Measurements from ENCODE around the gene PGD. TPM values are rescaled to one million over a fixed set of nuclear protein-coding genes. Genes with fewer than 3 reads are reported as not detected.

PGD gene
- total and polyA plus RNA-seq, 2 experiments from 2014 or later, result 174 to 305 TPM

GRCh38 chr1:10374442-10374860, 24.4 kb upstream of the PGD start:
- TF ChIP-seq REST (IDR thresholded peaks at IDR 0.05; ENCODE audit: unreplicated experiment), result no peak
- TF ChIP-seq, protein P1, sequence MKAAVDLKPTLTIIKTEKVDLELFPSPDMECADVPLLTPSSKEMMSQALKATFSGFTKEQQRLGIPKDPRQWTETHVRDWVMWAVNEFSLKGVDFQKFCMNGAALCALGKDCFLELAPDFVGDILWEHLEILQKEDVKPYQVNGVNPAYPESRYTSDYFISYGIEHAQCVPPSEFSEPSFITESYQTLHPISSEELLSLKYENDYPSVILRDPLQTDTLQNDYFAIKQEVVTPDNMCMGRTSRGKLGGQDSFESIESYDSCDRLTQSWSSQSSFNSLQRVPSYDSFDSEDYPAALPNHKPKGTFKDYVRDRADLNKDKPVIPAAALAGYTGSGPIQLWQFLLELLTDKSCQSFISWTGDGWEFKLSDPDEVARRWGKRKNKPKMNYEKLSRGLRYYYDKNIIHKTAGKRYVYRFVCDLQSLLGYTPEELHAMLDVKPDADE (IDR thresholded peaks at IDR 0.05), result no peak
- TF ChIP-seq ZNF331 (CRISPR knock-in tag; IDR thresholded peaks at IDR 0.05; ENCODE audit: low read depth), result no peak
- TF ChIP-seq, protein P2, sequence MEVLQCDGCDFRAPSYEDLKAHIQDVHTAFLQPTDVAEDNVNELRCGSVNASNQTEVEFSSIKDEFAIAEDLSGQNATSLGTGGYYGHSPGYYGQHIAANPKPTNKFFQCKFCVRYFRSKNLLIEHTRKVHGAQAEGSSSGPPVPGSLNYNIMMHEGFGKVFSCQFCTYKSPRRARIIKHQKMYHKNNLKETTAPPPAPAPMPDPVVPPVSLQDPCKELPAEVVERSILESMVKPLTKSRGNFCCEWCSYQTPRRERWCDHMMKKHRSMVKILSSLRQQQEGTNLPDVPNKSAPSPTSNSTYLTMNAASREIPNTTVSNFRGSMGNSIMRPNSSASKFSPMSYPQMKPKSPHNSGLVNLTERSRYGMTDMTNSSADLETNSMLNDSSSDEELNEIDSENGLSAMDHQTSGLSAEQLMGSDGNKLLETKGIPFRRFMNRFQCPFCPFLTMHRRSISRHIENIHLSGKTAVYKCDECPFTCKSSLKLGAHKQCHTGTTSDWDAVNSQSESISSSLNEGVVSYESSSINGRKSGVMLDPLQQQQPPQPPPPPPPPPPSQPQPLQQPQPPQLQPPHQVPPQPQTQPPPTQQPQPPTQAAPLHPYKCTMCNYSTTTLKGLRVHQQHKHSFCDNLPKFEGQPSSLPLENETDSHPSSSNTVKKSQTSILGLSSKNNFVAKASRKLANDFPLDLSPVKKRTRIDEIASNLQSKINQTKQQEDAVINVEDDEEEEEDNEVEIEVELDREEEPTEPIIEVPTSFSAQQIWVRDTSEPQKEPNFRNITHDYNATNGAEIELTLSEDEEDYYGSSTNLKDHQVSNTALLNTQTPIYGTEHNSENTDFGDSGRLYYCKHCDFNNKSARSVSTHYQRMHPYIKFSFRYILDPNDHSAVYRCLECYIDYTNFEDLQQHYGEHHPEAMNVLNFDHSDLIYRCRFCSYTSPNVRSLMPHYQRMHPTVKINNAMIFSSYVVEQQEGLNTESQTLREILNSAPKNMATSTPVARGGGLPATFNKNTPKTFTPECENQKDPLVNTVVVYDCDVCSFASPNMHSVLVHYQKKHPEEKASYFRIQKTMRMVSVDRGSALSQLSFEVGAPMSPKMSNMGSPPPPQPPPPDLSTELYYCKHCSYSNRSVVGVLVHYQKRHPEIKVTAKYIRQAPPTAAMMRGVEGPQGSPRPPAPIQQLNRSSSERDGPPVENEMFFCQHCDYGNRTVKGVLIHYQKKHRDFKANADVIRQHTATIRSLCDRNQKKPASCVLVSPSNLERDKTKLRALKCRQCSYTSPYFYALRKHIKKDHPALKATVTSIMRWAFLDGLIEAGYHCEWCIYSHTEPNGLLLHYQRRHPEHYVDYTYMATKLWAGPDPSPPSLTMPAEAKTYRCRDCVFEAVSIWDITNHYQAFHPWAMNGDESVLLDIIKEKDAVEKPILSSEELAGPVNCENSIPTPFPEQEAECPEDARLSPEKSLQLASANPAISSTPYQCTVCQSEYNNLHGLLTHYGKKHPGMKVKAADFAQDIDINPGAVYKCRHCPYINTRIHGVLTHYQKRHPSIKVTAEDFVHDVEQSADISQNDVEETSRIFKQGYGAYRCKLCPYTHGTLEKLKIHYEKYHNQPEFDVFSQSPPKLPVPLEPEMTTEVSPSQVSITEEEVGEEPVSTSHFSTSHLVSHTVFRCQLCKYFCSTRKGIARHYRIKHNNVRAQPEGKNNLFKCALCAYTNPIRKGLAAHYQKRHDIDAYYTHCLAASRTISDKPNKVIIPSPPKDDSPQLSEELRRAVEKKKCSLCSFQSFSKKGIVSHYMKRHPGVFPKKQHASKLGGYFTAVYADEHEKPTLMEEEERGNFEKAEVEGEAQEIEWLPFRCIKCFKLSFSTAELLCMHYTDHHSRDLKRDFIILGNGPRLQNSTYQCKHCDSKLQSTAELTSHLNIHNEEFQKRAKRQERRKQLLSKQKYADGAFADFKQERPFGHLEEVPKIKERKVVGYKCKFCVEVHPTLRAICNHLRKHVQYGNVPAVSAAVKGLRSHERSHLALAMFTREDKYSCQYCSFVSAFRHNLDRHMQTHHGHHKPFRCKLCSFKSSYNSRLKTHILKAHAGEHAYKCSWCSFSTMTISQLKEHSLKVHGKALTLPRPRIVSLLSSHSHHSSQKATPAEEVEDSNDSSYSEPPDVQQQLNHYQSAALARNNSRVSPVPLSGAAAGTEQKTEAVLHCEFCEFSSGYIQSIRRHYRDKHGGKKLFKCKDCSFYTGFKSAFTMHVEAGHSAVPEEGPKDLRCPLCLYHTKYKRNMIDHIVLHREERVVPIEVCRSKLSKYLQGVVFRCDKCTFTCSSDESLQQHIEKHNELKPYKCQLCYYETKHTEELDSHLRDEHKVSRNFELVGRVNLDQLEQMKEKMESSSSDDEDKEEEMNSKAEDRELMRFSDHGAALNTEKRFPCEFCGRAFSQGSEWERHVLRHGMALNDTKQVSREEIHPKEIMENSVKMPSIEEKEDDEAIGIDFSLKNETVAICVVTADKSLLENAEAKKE (CRISPR knock-in tag; IDR thresholded peaks at IDR 0.05), result no peak
- no peak for TF ChIP-seq NANOG (IDR thresholded peaks at IDR 0.05; ENCODE audit: borderline replicate concordance)
- no peak for TF ChIP-seq EZH2 (IDR thresholded peaks at IDR 0.05; ENCODE audit: low read depth, unreplicated experiment)
- TF ChIP-seq STAT1 (IDR thresholded peaks at IDR 0.05; ENCODE audit: unreplicated experiment), result no peak
- no peak for TF ChIP-seq CREB1 (CRISPR knock-in tag; IDR thresholded peaks at IDR 0.05; ENCODE audit: low read depth)
- no peak for TF ChIP-seq CTCF (conservative IDR thresholded peaks at IDR 0.05; ENCODE audit: low read depth in 2 of 2)
- no peak for TF ChIP-seq ZNF114 (CRISPR knock-in tag; IDR thresholded peaks at IDR 0.05)
- TF ChIP-seq EZH2phosphoT487 (IDR thresholded peaks at IDR 0.05; ENCODE audit: unreplicated experiment), result no peak
- no peak for TF ChIP-seq JUNB (IDR thresholded peaks at IDR 0.05; ENCODE audit: unreplicated experiment)
- no peak for TF ChIP-seq POLR2AphosphoS5 (IDR thresholded peaks at IDR 0.05; ENCODE audit: low read depth)
- Mint-ChIP-seq H3K27ac (peak overlapping the region; percentile 67), H3K27me3 (ENCODE audit: insufficient read depth, low read depth, poor library complexity) (no peaks in the 10 kb centered on the region), H3K9me3 (no peaks in the 10 kb centered on the region), H3K4me1 (no peaks in the 10 kb centered on the region), H3K36me3 (ENCODE audit: low read depth) (peaks cover 50% of the 10 kb centered on the region), H3K4me3 (no peak overlapping the region)
- H2AFZ ChIP-seq, result no peak overlapping the region
- no peaks in the 10 kb centered on the region for H3K9me2 ChIP-seq (ENCODE audit: insufficient read depth)
- DNase-seq (ENCODE audit: low spot score), result no peak
- peaks cover 31% of the 10 kb centered on the region for H3K36me3 ChIP-seq (ENCODE audit: insufficient read depth)
- no peak overlapping the region for H3K4me2 ChIP-seq
- H4K20me1 ChIP-seq (replicated peaks; ENCODE audit: insufficient read depth), result no peaks in the 10 kb centered on the region; the same call in 1 of the 2 replicates
- H3K79me2 ChIP-seq (replicated peaks; ENCODE audit: insufficient read depth), result no peaks in the 10 kb centered on the region
- H3F3A ChIP-seq (replicated peaks; ENCODE audit: low read depth), result 0 out of 2 replicates have a peak, but pooled peaks cover 11% of the 10 kb centered on the region
- no peaks in the 10 kb centered on the region for H3K4me1 ChIP-seq (ENCODE audit: insufficient read depth)
- no peak for ATAC-seq
- no peaks in the 10 kb centered on the region for H3K27me3 ChIP-seq (ENCODE audit: insufficient read depth)
- no peak overlapping the region for H3K4me3 ChIP-seq
- peak overlapping the region; percentile 39; the same call in 1 of the 2 replicates for H3K27ac ChIP-seq (ENCODE audit: low read depth)

All from GM23338 (cell line).